Endometrium (tissue), 2 donors: ENCODE results near the gene ZNF580.

Experiments
- FAIRE-seq: peaks from 2 replicates; lab custom pipeline; 2012; peaks lifted over from hg19 to GRCh38; lab: Jason Lieb, UNC
- donor health status: control.
- donor health status: control.

The ZNF580 gene

DNA sequence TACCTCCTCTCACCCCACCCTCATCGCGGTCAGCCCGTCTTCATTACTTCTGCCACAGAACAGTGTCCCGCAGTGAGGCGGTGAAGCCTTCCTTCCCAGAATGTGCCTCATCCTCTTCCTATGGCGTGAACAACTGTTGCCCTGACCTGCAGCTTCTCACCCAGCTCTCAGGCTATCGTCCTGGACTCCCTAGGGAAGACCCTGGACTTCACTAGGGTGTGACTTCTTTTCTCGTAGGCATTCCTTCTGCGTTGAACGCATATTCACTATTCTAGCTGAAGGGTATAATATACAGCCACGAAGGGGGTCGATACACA is 34.4 kb upstream of the ZNF580 start:
- no peak for FAIRE-seq

DNA sequence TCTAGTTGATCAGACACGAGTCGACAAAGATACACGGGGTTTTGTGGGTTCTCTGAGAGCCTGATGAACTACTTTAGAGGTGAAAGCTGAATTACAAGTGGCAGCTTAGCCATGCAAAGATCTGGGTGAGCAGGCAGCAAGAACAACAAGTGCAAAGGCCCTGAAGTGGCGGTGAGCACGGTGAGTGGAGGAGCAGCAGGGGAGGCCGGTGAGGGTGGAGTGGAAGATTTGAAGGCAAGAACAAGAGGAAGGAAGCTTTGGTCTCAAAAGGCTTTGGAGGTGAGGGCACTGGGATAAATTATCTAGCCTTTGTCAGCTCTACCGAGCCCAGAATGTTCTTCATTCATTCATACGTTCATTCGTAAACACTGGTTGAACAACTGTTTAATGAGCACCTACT is 34.0 kb upstream of the ZNF580 start:
- no peak for FAIRE-seq

DNA sequence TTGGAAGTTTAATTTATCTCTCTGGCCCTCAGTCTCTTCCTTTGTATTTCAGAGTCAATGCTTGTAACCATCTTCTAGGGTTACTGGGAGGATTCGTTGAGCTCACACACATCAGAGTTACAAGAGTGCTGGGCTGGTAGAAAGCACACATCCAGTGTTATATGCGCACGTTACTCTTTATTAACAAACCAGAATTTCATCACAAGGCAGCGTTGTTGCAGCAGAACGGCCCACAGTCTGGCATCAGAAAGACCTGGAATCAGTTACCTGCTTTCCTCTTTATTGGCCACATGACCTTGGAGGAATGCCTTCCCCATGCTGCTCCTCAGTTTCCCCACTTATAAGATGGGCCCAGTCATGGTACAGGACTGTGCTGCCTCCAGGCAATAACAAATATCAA is 31.5 kb upstream of the ZNF580 start:
- no peak for FAIRE-seq

DNA sequence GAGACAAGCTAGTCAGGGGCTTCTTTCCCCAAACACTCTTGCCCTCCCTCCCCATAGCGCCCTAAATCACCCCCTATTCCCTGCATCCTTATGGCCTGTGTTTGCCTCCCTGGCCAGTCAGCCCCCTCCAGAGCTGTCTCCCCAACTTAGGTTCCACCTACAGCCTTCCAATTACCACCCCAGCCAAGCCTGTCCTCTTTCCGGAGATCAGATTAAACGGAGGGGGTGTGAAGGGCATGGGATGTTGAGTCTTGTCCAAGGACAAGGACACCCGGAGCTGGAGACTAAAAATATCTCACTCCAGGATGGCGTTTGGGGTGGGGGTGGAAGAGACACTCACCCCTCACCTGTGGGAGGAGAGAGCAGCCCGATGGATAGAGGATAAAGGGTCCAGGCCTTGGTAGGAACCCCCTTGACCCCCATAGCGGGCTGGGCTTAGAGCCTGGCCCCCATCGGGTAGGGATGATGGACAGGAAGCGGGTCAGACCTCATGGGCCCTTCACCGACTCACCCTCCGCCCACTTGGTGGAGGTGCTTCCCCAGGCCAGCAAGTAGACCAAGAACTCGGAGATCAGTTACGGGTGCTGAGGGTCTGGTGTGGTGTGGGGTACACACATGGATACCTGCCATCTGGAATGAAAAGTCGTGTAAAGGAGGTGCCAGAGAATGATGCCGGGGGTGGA is 29.4 kb upstream of the ZNF580 start:
- no peak for FAIRE-seq

DNA sequence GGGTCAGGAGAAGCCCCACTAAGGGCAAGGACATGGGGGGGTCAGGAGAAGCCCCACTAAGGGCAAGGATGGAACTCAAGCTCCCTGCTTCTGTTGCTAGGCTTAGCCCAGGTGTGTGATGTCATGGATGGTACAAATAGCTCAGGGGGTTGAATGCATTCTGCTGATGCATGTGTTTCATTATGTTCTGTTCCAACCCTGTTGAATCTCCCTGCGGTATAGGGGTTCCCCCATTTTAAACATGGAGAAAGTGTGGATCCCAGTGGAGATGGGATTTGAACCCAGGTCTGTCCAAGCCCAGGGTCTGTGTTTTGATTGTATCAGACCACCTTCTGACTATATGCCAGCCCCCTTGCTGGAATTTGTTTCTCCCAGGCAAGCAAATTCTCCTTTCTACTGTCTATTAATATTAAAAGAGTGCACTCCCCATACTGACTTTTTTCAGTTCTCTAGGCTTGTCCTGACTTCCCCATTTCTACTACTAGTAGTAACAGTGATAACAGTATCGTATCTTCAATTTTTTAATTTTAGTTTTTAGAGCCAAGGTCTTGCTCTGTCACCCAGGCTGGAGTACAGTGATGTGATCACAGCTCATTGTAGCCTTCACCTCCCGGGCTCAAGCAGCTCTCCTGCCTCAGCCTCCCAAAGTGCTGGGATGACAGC is 28.7 kb upstream of the ZNF580 start:
- no peak for FAIRE-seq

DNA sequence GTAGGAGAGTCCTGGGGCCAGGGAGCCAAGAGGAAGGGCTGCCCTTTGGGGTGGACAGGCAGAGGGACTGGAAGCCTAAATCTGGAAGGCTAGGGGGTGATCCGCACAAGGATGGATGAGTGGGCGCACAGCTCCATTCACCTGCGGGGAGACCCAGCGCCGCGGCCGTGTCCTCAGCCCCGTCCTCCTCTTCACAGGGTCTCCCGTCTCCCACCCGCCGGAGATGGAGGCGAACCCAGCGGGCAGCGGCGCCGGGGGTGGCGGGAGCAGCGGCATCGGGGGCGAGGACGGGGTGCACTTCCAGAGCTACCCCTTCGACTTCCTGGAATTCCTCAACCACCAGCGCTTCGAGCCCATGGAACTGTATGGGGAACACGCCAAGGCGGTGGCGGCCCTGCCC is 27.4 kb upstream of the ZNF580 start:
- FAIRE-seq, result no peak

DNA sequence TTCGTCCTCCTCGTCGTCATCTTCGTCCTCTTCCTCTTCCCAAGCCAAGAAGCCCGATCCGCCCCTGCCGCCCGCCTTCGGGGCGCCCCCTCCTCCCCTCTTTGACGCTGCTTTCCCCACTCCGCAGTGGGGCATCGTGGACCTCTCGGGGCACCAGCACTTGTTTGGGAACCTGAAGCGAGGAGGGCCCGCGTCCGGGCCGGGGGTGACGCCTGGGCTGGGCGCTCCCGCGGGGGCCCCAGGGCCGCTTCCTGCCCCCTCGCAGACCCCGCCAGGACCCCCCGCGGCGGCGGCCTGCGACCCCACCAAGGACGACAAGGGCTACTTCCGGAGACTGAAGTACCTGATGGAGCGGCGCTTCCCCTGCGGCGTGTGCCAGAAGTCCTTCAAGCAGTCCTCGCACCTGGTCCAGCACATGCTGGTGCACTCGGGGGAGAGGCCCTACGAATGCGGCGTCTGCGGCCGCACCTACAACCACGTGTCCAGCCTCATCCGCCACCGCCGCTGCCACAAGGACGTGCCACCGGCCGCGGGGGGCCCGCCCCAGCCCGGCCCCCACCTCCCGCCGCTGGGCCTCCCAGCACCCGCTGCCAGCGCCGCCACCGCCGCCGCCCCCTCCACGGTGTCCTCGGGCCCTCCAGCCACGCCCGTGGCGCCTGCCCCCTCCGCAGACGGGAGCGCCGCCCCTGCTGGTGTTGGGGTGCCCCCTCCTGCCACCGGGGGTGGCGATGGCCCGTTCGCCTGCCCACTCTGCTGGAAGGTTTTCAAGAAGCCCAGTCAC is 26.7 kb upstream of the ZNF580 start:
- FAIRE-seq, result no peak

DNA sequence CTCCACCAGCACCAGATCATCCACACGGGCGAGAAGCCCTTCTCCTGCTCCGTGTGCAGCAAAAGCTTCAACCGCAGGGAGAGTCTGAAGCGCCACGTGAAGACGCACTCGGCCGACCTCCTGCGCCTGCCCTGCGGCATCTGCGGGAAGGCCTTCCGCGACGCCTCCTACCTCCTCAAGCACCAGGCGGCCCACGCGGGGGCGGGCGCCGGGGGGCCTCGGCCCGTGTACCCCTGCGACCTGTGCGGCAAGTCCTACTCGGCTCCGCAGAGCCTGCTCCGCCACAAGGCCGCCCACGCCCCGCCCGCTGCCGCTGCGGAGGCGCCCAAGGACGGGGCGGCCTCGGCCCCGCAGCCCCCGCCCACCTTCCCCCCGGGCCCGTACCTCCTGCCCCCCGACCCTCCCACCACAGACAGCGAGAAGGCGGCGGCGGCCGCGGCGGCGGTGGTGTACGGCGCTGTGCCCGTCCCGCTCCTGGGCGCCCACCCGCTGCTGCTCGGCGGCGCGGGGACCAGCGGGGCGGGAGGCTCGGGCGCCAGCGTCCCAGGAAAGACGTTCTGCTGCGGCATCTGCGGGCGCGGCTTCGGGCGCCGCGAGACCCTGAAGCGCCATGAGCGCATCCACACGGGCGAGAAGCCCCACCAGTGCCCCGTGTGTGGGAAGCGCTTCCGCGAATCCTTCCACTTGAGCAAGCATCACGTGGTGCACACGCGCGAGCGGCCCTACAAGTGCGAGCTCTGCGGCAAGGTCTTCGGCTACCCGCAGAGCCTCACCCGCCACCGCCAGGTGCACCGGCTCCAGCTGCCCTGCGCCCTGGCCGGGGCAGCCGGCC is 25.9 kb upstream of the ZNF580 start:
- FAIRE-seq, result no peak

DNA sequence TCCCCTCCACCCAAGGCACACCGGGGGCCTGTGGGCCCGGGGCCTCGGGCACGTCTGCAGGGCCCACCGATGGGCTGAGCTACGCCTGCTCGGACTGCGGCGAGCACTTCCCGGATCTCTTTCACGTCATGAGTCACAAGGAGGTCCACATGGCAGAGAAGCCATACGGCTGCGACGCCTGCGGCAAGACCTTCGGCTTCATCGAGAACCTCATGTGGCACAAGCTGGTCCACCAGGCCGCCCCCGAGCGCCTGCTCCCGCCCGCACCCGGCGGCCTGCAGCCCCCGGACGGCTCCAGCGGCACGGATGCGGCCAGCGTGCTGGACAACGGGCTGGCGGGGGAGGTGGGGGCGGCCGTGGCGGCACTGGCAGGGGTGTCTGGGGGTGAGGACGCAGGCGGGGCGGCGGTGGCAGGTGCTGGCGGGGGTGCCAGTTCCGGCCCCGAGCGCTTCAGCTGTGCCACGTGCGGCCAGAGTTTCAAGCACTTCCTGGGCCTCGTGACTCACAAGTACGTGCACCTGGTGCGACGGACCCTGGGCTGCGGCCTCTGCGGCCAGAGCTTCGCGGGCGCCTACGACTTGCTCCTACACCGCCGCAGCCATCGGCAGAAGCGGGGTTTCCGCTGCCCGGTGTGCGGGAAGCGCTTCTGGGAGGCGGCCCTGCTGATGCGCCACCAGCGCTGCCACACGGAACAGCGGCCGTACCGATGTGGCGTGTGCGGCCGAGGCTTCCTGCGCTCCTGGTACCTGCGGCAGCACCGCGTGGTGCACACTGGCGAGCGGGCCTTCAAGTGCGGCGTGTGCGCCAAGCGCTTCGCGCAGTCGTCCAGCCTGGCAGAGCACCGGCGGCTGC is 25.0 kb upstream of the ZNF580 start:
- no peak for FAIRE-seq

DNA sequence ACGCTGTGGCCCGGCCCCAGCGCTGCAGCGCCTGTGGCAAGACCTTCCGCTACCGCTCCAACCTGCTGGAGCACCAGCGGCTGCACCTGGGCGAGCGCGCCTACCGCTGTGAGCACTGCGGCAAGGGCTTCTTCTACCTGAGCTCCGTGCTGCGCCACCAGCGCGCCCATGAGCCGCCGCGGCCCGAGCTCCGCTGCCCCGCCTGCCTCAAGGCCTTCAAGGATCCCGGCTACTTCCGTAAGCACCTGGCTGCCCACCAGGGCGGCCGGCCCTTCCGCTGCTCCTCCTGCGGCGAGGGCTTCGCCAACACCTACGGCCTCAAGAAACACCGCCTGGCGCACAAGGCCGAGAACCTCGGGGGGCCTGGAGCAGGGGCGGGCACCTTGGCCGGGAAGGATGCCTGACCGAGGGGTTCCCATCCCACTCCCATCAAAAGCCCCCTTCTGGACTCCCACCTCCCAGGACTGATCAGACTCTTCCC is 24.4 kb upstream of the ZNF580 start:
- FAIRE-seq, result no peak

DNA sequence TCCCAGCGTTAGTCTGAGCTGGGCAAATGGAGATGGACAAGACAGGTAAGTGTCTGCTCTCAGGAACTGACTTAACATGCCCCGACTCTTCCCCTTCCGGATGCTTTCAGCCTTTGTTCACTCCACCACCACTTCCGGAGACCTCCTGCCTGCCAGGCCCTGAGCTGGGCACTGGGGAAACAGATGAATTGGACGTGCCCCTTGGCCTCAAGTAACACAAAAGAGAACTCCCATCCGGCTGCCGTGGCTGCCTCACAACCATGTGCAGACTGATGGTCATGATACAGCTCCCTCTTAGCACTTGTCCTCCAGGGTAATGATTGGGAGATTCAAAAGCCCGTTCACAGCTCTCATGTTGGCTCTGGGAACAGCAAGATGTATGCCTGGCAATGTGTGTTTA is 23.4 kb upstream of the ZNF580 start:
- no peak for FAIRE-seq

DNA sequence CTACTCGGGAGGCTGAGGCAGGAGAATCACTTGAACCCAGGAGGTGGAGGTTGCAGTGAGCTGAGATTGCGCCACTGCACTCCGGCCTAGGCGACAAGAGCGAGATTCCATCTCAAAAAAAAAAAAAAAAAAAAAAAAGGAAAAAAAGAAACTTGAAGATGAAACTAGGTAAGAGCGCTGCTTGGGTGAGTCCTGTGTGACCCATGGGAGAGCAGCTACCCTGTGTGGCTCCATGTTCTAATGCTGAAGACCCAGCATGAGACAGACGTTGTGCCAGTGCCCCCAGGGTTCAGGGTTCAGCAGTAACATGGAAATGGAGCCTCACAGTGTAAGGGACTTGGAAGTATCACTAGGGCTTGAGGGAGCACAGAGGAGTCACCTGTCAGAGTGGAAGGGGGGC is 22.4 kb upstream of the ZNF580 start:
- no peak for FAIRE-seq

DNA sequence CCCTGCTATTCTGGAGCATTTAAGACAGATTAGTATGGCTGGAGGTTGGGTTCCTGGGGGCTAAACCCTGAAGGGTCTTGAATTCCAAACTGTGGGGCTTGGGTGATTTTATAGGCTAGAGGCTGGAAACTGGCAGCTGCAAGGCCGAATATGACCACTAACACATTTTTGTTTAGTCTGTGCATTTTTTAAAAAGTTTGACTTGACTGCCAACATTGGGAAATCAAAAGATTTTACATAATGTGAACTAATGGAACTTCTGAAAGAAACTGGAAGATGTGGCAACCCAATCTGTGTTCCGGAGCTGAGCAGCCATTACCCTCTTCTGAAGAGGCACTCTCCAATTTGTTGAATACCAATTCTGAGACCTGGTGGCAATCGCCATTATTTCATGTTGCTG is 21.5 kb upstream of the ZNF580 start:
- no peak for FAIRE-seq

DNA sequence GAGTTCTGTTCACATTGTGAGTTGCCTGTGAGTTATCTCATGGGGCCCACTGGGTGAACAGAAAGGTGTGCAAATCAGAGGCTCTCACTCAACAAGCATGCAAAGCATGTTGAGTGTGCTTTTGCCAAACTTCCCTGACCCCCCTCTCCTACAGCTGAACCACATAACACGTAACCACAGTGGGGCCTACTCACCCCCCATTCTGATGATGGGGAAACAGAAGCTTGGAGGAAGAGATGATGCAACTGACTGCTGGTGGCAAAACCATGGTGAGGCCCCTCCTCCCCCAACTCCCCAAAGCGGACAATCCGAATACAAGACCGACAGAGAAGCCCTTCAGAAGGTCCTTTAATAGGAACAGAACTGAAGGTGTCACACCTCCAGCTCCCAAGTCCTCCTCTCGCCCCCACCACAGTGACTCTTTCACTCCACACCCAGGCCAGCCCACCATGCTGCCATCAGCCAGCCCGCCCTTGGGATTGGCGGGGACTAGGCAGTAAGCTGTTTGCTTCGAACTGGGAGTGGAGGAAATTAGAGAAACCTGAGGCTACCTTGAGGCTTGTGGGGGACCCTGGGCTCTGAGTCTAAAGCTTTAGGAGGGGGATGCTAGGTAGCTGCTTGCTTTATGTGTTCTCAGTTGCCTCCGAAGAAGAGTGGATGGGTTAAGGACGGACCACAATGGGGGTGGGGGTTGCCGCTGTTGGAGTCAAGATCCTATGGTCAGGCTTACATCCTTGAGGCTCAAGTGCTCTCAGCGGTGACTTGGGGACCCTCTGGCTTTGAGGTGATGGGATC is 20.2 kb upstream of the ZNF580 start:
- no peak for FAIRE-seq

DNA sequence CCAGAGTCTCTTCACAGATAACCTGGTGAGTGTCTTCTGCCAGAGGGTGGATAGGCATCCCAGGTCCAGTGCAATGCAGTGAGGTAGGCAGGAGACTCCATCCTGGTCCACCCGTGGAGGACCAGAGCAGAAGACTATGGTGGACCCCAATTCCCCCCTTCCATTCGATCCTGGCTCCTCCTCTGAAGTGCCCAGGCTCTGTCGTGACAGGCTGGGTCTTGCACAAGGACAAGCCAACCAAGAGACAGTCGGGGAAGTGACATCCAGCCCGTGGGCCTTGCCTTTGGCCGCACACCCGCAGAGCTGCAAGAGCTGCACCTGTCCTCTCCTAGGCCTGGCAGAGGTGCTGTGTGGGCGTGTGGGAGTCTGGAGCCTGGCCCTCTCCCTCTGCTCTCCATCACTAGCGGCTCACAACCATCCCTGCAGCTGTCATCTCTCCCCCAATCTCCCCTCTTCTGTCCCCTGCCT is 19.6 kb upstream of the ZNF580 start:
- FAIRE-seq, result no peak

DNA sequence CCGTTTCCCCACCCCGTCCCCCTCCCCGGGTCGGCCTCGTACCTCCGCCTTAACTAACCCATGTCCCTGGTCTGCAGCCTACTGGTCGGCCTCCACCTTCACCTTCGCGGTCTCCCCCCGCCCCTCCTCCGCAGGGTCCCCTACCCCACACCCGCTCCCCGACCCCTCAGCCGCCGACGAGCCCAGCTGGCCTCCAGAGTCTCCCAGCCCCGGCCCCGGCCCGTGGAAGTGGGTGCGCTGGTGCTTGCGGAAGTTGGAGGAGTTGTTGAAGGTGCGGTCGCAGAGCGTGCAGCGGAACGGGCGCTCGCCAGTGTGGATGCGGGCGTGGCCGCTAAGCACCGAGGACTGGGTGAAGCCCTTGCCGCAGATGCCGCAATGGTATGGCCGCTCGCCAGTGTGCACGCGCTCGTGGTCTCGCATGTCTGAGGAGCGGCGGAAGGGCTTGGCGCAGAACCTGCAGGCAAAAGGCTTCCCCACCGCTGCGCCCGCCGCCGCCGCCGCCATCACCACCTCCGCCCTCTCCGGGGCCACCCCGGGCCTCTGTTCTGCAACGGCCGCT is 19.1 kb upstream of the ZNF580 start:
- FAIRE-seq, result no peak

DNA sequence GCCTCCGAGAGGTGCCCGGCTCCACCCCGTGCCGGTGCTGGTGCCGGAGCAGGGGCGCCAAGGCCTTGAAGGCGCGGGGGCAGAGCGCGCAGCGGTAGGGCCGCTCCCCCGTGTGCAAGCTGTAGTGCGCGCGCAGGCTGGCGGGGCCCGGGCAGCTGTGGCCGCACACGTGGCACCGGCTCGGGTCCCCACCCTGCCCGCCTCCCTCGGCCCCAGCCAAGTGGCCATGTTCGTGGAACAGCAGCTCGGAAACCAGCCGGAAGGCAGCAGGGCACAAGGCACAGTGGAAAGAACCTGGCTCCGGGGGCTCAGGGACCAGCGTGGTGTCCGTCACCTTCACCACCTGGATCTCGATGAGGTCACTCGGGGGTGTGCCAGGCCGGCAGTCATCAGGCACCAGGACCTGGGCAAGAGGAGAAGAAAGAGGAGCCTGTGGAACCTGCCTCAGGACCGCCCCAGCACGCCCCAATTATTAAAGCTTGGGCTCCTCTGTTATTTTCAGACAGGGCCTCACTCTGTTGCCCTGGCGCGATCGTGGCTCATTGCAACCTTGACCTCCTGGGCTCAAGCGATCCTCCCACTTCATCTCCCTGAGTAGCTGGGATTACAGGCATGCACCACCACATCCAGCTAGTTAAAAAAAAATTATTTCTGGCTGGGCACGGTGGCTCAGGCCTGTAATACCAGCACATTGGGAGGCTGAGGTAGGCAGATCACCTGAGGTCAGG is 18.4 kb upstream of the ZNF580 start:
- no peak for FAIRE-seq

DNA sequence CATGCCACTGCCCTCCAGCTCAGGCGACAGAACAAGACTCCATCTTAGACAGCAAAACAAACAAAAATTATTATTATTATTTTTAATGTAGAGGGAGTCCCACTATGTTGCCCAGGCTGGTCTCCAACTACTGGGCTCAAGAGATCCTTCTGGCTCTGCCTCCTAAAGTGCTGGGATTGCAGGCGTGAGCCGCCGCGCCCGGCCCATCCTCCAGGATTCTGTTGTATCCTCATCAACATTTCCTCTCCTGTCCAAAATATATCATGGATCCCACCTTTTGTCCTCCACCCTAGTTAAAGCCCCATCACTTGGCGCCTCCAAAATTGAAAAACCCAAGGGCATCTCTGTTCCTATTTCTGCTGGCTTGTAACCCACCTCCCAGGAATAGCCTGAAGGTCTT is 17.7 kb upstream of the ZNF580 start:
- no peak for FAIRE-seq

DNA sequence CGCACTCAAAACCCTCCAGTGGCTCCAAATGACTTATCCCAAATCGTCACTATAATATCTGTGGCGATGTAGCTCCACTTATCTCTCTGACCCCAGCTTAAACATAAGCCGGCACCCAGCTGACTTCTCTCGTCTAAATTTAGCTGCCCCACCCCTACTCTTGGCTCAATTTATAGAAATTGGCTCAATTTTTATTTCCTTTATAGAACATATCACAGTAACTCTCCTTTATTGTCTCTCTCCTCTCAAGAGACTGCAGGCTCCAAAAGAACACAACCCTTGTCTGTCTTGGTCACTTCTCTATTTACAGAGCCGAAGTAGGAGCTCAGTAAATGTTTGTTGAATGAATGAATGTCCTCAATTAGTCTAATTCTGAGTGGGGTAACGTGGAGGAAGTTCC is 17.2 kb upstream of the ZNF580 start:
- no peak for FAIRE-seq
